Panc1 (cell line): ENCODE measurements around the gene INF2. TPM values are rescaled to one million over a fixed set of nuclear protein-coding genes. Genes with fewer than 3 reads are reported as not detected.

Experiments used
- ATAC-seq: fragments of 200-7000 bp; cut with Tn5 transposase; 2 replicates; pipeline ENCODE4 v1.9.1; 2020; ENCODE audit warnings: mild to moderate bottlenecking, moderate library complexity
- BruUV-seq: library from RNA; stranded (reverse); fragments of 400-500 nt; replicated peaks from 2 replicates; lab custom pipeline; 2021; lab: Mats Ljungman, UMichigan
- CTCF ChIA-PET: fragments of 300-600 bp; sonication (Branson Sonifier 250); formaldehyde crosslinking; loops from one replicate; lab custom pipeline; 2022; ENCODE audit warnings: antibody characterized with exemption; lab: Charles Lee
- POLR2A ChIA-PET: fragments of 300-600 bp; sonication (Branson Sonifier 250); formaldehyde crosslinking; loops from one replicate; lab custom pipeline; 2022; ENCODE audit warnings: antibody characterized with exemption; lab: Charles Lee
- DNase-seq: peaks from one replicate; pipeline ENCODE4 v3.0.0-alpha.2; 2010; ENCODE audit warnings: low read depth, low spot score
- H3K27ac ChIP-seq: 2 replicates; pipeline ENCODE4 v1.5.1; 2011; ENCODE audit warnings: mild to moderate bottlenecking, low read length, inconsistent platforms
- H3K27me3 ChIP-seq: fragments of 200-500 bp; sonication (Bioruptor generic); 2 replicates; pipeline ENCODE4 v1.6.0; 2014; ENCODE audit warnings: low read length, inconsistent platforms; ENCODE audit not compliant: control insufficient read depth, insufficient read depth
- H3K36me3 ChIP-seq: fragments of 200-500 bp; sonication (Bioruptor generic); 2 replicates; pipeline ENCODE4 v1.5.1; 2014; ENCODE audit warnings: inconsistent platforms, mild to moderate bottlenecking, low read length, moderate library complexity; ENCODE audit not compliant: control insufficient read depth, insufficient read depth
- H3K4me1 ChIP-seq: 2 replicates; pipeline ENCODE4 v1.5.1; 2011; ENCODE audit warnings: inconsistent platforms, mild to moderate bottlenecking, low read length, moderate library complexity; ENCODE audit not compliant: control insufficient read depth, insufficient read depth
- H3K4me3 ChIP-seq, 2 experiments: 2 replicates each; pipeline ENCODE4 v1.5.1; 2011 to 2012; ENCODE audit warnings: low read depth in 2 of 2, low read length in 2 of 2, mild to moderate bottlenecking in 2 of 2, inconsistent platforms in 1 of 2, moderate library complexity in 1 of 2
- H3K9me3 ChIP-seq: fragments of 200-500 bp; sonication (Bioruptor generic); 2 replicates; pipeline ENCODE4 v1.5.1; 2014; ENCODE audit warnings: low read depth, mild to moderate bottlenecking, inconsistent platforms, low read length, moderate library complexity; ENCODE audit not compliant: control insufficient read depth, insufficient read depth
- CTCF ChIP-seq: fragments of 450-650 bp; IDR thresholded peaks from 2 replicates; pipeline ENCODE4 v1.5.1; 2017; ENCODE audit warnings: mild to moderate bottlenecking
- POLR2AphosphoS5 ChIP-seq: IDR thresholded peaks from 2 replicates; pipeline ENCODE4 v1.6.1; 2012; ENCODE audit warnings: mild to moderate bottlenecking, low read depth, low read length, moderate library complexity
- REST ChIP-seq, 2 experiments: IDR thresholded peaks; 2 replicates each; pipeline ENCODE4 v1.6.1; 2011 to 2012; ENCODE audit warnings: low read depth in 2 of 2, control low read depth in 1 of 2, low read length in 1 of 2, mild to moderate bottlenecking in 1 of 2, moderate library complexity in 1 of 2; ENCODE audit not compliant: insufficient read depth in 1 of 2
- SIN3A ChIP-seq: IDR thresholded peaks from 2 replicates; pipeline ENCODE4 v1.6.1; 2012; ENCODE audit warnings: low read depth, mild to moderate bottlenecking, low read length, moderate library complexity, borderline replicate concordance; ENCODE audit not compliant: insufficient read depth
- TCF7L2 ChIP-seq: IDR thresholded peaks from 2 replicates; pipeline ENCODE4 v1.6.1; 2011; ENCODE audit warnings: mild to moderate bottlenecking, low read depth, low read length, inconsistent platforms
- in situ Hi-C: cut with HindIII; loops from 2 replicates; pipeline ENCODE4 v1.10.0; 2016; ENCODE audit warnings: low sequenced_read_pairs, low pct_unique_long_range_greater_than_20kb
- intact Hi-C: fragments of 100-400 bp; cut with micrococcal nuclease; formaldehyde crosslinking; loops from one replicate; pipeline ENCODE4 v1.10.0; 2022; ENCODE audit not compliant: unreplicated experiment
- total RNA-seq: library from RNA; stranded (reverse); gene quantifications from one replicate; pipeline ENCODE4 v1.2.1, GENCODE V29; 2021; ENCODE audit not compliant: unreplicated experiment

INF2 gene
- total RNA-seq, 1 experiment from 2014 or later, result 195 TPM

- intact Hi-C loops, result loop anchor here (5.0 kb wide), 1 partner anchor 62 kb away; no protein-coding TSS in a partner anchor
- Histone ChIP-seq H3K4me1 (peaks cover 17% of the 10 kb centered on the region), H3K36me3 (no peaks in the 10 kb centered on the region), H3K27me3 (no peaks in the 10 kb centered on the region), H3K27ac (no peak overlapping the region), H3K4me3 (no peak overlapping the region), H3K9me3 (no peaks in the 10 kb centered on the region)
- in situ Hi-C loops, result no loop called here
- ChIA-PET POLR2A (interaction anchor here (0.6 to 0.7 kb wide), 2 partner anchors 130 to 269 kb away, joined by 3 read pairs; no protein-coding TSS in a partner anchor), CTCF (no interaction called here)
- ATAC-seq (no peak), DNase-seq (no peak)
- no peak for TF ChIP-seq CTCF
- TF ChIP-seq TCF7L2, result no peak
- TF ChIP-seq SIN3A, result no peak
- no peak for TF ChIP-seq POLR2AphosphoS5
- no peak for TF ChIP-seq REST (IDR thresholded peaks at IDR 0.05; ENCODE audit: insufficient read depth in 1 of 2, low read depth in 2 of 2, low read length in 1 of 2)
- no TSS peak for BruUV-seq
Observed at GRCh38 chr14:104765517-104765916, 76.1 kb downstream of the INF2 start.

GRCh38 chr14:104766256-104766862, 76.9 kb downstream of the INF2 start:
- Histone ChIP-seq H3K9me3 (no peaks in the 10 kb centered on the region), H3K27ac (no peak overlapping the region), H3K4me3 (no peak overlapping the region), H3K27me3 (no peaks in the 10 kb centered on the region), H3K4me1 (peaks cover 18% of the 10 kb centered on the region), H3K36me3 (no peaks in the 10 kb centered on the region; the same call in 1 of the 2 replicates)
- CTCF ChIA-PET, result no interaction called here
- POLR2A ChIA-PET, result interaction anchor here (0.7 kb wide), 1 partner anchor 129 kb away, joined by 3 read pairs; no protein-coding TSS in a partner anchor
- ATAC-seq, result no peak
- TF ChIP-seq SIN3A (no peak), TCF7L2 (no peak), CTCF (no peak), REST (IDR thresholded peaks at IDR 0.05; ENCODE audit: insufficient read depth in 1 of 2, low read depth in 2 of 2, low read length in 1 of 2) (no peak), POLR2AphosphoS5 (no peak)
- intact Hi-C loops (loop anchor here (5.0 kb wide), 1 partner anchor 61 kb away; no protein-coding TSS in a partner anchor), in situ Hi-C loops (no loop called here)
- no TSS peak for BruUV-seq
- no peak for DNase-seq
